Upper lobe of left lung (tissue), 4 donors: ENCODE results near the gene MYO1E.

Source experiments
- POLR2A ChIP-seq, 4 donors: fragments of 450-650 bp; IDR thresholded peaks; one replicate each; pipeline ENCODE4 v1.5.1; 2016 to 2017; ENCODE audit warnings: antibody characterized with exemption in 4 of 4, mild to moderate bottlenecking in 2 of 4
- POLR2AphosphoS5 ChIP-seq, 2 donors: sonication (generic); formaldehyde crosslinking; IDR thresholded peaks; one replicate each; pipeline ENCODE4 v1.5.1; 2017; ENCODE audit warnings: antibody characterized with exemption in 2 of 2
- TF ChIP-seq, protein P1 (sequence below), 6 experiments: fragments of 450-650 bp in 4 of 6; fragments of 200-600 bp in 2 of 6; sonication (generic) in 2 of 6; IDR thresholded peaks; one replicate each; pipeline ENCODE4 v1.5.1; 2016 to 2019; ENCODE audit warnings: antibody characterized with exemption in 6 of 6

DNA sequence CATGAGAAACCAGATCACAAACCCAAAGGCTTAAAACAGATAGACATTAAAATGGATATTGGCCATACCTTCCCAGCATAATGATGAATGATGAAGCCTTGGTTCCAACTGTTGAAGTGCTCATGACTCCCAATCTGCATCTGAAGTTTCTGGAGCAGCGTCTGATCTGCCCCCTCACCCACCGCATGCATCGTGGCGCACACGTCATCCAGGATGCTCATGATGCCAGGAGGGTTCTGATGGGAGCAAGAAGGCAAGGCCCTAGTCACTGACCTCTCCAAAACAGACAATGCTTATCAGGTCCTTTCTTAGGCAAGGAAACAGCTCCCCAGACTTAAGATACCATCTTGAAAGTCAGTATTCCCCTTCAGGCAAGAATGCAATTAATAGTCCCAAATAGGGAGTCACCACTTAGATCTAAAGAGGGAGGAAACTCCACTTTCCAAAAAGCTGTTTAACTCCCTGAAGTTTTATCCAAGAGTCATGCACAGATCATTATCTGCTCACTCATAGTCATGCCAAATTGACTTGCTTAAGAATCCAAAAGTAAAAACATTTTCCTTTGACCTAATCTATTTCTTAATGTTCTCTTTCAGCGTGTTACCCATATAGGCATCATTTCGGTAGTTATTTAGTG, 163.9 kb downstream of the MYO1E start:
- TF ChIP-seq, protein P1, sequence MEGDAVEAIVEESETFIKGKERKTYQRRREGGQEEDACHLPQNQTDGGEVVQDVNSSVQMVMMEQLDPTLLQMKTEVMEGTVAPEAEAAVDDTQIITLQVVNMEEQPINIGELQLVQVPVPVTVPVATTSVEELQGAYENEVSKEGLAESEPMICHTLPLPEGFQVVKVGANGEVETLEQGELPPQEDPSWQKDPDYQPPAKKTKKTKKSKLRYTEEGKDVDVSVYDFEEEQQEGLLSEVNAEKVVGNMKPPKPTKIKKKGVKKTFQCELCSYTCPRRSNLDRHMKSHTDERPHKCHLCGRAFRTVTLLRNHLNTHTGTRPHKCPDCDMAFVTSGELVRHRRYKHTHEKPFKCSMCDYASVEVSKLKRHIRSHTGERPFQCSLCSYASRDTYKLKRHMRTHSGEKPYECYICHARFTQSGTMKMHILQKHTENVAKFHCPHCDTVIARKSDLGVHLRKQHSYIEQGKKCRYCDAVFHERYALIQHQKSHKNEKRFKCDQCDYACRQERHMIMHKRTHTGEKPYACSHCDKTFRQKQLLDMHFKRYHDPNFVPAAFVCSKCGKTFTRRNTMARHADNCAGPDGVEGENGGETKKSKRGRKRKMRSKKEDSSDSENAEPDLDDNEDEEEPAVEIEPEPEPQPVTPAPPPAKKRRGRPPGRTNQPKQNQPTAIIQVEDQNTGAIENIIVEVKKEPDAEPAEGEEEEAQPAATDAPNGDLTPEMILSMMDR (IDR thresholded peaks at IDR 0.05), result no peak
- TF ChIP-seq POLR2AphosphoS5 (IDR thresholded peaks at IDR 0.05), result no peak
- no peak for TF ChIP-seq POLR2A (IDR thresholded peaks at IDR 0.05)
